ENCODE measurements around the gene BLOC1S2.

The BLOC1S2 gene

DNA sequence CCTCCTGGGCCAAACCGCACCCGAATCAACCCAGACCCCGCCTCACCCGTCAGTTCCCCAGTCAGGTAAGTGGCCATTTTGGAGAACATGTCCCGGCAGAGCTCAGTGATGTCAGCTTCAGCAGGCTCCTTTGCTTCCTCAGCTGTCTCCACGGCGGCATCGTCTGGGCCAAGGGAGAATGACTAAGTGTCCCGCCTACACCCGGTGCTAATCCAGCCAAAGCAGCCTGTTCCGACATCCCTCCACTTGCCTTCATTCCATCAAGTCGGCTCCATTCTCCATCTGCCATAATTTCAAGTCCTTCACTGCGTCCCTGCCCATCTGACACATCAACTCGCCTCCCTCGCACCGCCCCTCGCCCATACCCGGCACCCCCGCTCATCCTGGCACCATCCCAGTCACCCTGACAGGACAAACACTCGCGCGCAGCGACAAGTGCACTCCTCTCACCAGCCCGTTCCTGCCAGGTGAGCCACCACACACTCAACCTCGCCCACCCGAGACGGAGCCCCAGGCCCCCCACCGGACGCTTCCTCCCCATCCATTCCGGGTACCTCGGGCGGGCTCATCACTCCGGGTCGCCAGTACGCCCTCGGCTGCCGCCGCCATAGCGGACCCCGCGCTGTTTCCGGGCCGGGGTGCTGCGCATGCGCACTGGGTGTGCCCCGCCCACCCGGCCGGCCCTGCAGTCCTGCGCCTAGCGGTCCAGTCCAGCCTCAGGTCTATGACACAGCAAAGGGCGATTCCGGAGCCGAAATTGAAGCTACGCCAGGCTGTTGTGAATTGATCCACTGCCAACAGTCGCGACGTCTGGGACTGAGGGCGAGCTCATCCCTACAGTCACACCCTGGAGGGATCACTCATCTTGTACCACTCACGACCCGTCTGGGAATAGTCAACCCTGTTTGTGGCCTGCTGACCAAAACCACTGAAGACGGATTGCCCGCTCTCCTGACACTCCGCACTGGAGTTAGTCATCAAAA, at the start of gene BLOC1S2:
Gene BLOC1S2 (minus strand): TSS at position 630 of the 983 bp plus-strand sequence. CDS start 21 bp downstream, at position 609.
- H3K36me3 Mint-ChIP-seq (ENCODE audit: low read depth) = peaks cover 24% of the 10 kb centered on the region
- peaks cover 42% of the 10 kb centered on the region for H3K4me1 Mint-ChIP-seq (ENCODE audit: low read depth)
- peak within 1 kb of the TSS; percentile 96 for H3K27ac Mint-ChIP-seq
- intact Hi-C loops (cut with micrococcal nuclease) = no loop called here
- no peaks in the 10 kb centered on the region for H3K9me3 Mint-ChIP-seq
- H3K27me3 Mint-ChIP-seq = no peaks in the 10 kb centered on the region
- H3K4me3 Mint-ChIP-seq = peak within 1 kb of the TSS; percentile 92

DNA sequence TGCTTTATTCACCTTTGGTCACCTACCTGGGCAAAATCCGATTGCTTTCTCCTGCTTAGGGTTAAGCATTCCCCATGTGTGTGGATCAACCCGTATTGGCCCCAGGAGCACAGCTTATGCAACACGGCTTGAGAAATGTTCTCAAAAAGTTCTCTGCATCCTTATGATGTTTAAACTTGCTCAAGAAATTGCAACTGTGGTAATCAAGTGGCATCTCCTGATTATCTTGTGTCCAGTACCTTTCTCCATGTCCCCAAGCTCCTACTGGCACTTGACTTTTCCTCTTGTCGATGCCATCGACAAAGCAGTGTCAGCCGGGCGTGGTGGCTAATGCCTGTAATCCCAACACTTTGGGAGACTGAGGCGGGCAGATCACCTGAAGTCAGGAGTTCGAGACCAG, 48.3 kb upstream of the BLOC1S2 start:
- H3K9me3 Mint-ChIP-seq = no peaks in the 10 kb centered on the region
- H3K4me1 Mint-ChIP-seq (ENCODE audit: low read depth) = peaks cover 23% of the 10 kb centered on the region
- H3K36me3 Mint-ChIP-seq (ENCODE audit: low read depth) = no peaks in the 10 kb centered on the region
- H3K4me3 Mint-ChIP-seq = no peak overlapping the region
- no peak overlapping the region for H3K27ac Mint-ChIP-seq
- peaks cover 30% of the 10 kb centered on the region for H3K27me3 Mint-ChIP-seq
- intact Hi-C loops (cut with micrococcal nuclease) = loop anchor here (5.0 kb wide), 1 partner anchor 38 kb away; no protein-coding TSS in a partner anchor

DNA sequence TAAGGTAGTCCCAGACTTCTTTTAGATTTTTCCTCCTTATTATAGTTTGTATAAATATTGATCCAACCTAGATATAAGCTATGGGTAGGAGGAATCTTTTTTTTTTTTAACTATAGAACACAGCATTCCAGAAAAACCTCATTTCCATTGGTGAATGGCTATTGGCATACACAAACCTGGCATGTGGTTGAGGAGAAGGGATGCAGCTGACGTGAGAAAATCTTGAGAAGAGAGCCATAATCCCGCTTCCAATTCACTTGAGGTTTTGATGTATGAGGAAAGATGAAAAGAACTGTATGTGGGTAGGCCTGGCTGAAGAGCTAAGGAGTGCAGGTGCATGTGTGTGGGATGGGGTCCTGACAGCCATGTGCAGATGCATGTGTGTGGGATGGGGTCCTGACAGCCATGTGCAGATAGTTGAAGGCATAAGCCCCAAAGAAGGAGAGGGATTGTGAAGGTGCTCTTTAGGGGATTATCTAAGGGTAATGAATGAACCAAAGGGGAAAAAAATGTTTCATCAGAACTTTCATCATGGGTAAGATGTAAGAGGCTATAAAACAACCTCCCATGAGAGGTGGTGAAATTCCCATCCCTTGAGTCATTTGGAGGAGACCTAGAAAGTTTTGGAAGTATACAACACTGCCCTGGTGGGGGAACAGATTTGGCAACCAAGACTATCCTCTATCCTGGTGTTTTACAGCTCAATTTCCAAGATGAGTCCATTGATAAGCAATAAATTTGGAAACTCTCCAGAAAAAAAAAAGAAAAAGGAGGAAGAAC, 47.4 kb upstream of the BLOC1S2 start:
- Mint-ChIP-seq H3K4me3 (no peak overlapping the region), H3K36me3 (ENCODE audit: low read depth) (no peaks in the 10 kb centered on the region), H3K9me3 (no peaks in the 10 kb centered on the region), H3K27me3 (peaks cover 30% of the 10 kb centered on the region), H3K27ac (no peak overlapping the region), H3K4me1 (ENCODE audit: low read depth) (peaks cover 14% of the 10 kb centered on the region)
- intact Hi-C loops (cut with micrococcal nuclease) = no loop called here

DNA sequence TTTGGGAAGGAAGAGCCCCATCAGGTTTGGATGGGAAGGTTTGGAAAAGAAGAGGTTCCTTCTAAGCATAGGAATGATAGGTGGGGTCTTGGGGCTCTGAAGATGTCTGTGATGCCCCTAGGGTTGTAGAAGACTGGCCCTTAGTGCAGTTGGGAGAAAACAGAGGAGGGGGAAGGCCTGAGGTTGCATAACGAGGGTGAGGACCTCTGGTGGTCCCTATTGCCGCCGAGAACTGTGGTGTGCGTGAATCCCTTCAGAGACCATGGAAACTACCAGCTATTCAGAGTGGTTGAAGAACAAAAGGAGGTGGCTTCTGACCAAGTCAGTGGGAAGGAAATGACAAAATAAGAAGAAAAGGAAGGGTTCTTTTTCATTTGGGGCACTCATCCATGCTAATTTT, 46.6 kb upstream of the BLOC1S2 start:
- Mint-ChIP-seq H3K36me3 (ENCODE audit: low read depth) (no peaks in the 10 kb centered on the region), H3K27me3 (peaks cover 30% of the 10 kb centered on the region), H3K4me1 (ENCODE audit: low read depth) (peaks cover 6% of the 10 kb centered on the region), H3K4me3 (no peak overlapping the region), H3K27ac (no peak overlapping the region), H3K9me3 (no peaks in the 10 kb centered on the region)
- intact Hi-C loops (cut with micrococcal nuclease) = no loop called here

DNA sequence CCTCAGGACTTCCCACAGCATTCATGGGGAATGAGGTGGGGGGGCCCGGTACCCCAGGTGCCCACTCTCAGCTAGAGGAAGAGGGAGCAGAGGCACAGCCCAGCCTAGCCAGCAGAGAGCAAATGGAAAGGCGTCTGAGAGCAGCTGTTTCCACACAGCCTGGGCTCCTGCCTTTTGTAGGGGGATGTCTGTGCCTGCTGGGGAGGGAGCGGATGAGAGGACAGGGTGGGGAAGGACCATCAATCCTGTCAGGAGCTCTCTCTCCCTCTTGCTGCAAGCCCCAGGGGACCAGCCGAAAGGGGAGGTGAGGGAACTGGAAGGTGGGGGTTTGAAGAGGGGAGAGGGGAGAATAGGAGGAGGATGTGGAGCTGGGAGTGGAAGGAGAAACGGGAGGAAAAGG, 43.6 kb upstream of the BLOC1S2 start, which contains the start of gene PKD2L1:
Gene PKD2L1 (minus strand): TSS at position 150 of the 400 bp plus-strand sequence. CDS start 125 bp downstream, at position 25.
- H3K27me3 Mint-ChIP-seq = peaks cover 27% of the 10 kb centered on the region
- no peaks in the 10 kb centered on the region for H3K36me3 Mint-ChIP-seq (ENCODE audit: low read depth)
- H3K9me3 Mint-ChIP-seq = no peaks in the 10 kb centered on the region
- no peak within 1 kb of the TSS for H3K4me3 Mint-ChIP-seq
- no peak within 1 kb of the TSS for H3K27ac Mint-ChIP-seq
- intact Hi-C loops (cut with micrococcal nuclease) = no loop called here
- peaks cover 21% of the 10 kb centered on the region for H3K4me1 Mint-ChIP-seq (ENCODE audit: low read depth)

DNA sequence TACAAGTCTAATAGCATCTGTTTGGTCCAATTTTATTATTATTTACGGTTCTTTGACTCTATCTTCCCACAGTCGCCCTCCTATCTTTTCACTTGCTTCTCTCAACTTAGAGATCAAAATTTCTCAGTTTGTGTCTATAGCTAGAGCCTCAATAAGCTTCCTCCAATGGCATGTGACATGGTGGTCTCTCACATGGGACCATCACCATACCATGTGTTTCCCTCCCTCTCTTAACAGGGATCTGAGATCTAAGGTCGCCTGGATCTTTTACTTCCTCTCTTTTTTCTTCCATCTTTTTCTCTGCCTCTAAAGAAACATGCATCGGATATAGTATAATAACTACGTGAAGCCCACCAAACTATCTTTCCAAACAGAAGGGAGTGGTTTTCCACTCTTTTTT, 41.7 kb upstream of the BLOC1S2 start:
- H3K4me1 Mint-ChIP-seq (ENCODE audit: low read depth) = peaks cover 21% of the 10 kb centered on the region
- H3K27ac Mint-ChIP-seq = no peak overlapping the region
- H3K36me3 Mint-ChIP-seq (ENCODE audit: low read depth) = no peaks in the 10 kb centered on the region
- no peaks in the 10 kb centered on the region for H3K9me3 Mint-ChIP-seq
- peaks cover 16% of the 10 kb centered on the region for H3K27me3 Mint-ChIP-seq
- H3K4me3 Mint-ChIP-seq = no peak overlapping the region
- intact Hi-C loops (cut with micrococcal nuclease) = no loop called here

DNA sequence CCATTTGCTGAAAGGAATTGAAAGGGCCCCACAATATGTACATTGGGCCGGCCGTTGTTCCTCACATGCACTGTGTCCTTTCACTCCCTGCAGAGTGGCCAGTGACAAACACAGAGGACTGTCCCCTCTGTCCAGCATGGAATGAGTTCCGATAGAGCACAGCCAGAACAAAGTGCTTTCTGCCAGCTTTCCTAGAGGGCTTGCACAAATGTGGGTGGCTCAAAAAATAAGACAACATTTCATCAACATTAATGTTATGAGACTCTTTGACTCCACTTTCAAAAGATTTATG, 41.2 kb upstream of the BLOC1S2 start:
- Mint-ChIP-seq H3K27ac (no peak overlapping the region), H3K9me3 (no peaks in the 10 kb centered on the region), H3K4me3 (no peak overlapping the region), H3K27me3 (peaks cover 11% of the 10 kb centered on the region), H3K36me3 (ENCODE audit: low read depth) (no peaks in the 10 kb centered on the region), H3K4me1 (ENCODE audit: low read depth) (peaks cover 15% of the 10 kb centered on the region)
- intact Hi-C loops (cut with micrococcal nuclease) = no loop called here

DNA sequence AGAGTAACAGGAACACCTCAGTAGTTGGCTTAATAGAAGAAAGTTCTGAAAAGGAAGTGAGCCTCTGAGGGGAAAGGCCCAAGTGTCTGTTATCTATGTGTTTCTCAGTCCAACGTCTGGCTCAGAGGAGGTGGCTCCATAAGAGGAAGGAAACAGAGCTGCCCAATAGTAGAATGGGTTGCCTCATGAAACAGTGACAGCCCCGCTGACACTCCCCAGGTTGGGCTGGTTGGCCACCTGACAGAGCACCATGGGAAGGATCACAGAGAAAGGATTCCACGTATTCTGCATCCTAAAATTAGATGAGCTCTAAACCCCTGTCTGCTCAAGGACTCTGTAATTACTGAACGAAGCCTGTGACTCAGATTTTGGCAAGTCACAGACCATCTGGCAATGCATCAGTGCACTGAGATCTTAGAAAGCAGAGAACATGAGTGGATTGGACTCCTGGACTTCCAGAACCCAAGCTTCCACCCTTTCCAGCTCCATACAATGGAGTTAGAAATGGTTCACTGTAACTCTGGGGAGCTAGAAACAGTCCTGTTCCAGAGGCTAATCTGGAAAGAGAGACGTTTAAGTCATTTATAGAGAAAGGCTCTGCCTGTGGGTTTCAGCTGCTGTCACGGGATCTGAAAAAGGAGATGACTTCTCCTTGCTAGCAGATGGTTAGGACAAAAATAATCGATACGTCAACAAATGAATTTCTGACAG, 40.7 kb upstream of the BLOC1S2 start:
- peaks cover 11% of the 10 kb centered on the region for H3K27me3 Mint-ChIP-seq
- H3K27ac Mint-ChIP-seq = no peak overlapping the region
- H3K4me3 Mint-ChIP-seq = no peak overlapping the region
- H3K4me1 Mint-ChIP-seq (ENCODE audit: low read depth) = peaks cover 15% of the 10 kb centered on the region
- intact Hi-C loops (cut with micrococcal nuclease) = no loop called here
- H3K36me3 Mint-ChIP-seq (ENCODE audit: low read depth) = no peaks in the 10 kb centered on the region
- no peaks in the 10 kb centered on the region for H3K9me3 Mint-ChIP-seq

DNA sequence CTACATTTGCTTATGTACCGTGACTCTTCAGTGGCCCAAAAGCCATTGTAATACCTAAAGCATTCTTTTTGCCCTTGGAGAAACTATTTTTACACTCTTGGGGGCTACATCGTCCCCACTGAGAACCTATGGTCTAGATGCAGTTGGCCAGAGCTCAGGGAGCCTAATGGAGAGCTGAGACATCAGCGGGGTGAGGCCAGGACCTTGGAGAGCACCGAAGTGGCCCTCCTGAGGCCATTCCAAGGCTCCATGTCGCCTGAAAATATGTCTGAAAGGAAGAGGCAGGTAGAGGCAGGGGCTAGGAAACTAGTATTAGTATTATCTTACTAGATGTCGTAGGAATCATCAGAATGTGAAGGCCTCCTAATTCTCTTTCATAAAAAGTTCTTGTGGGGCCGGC, 38.7 kb upstream of the BLOC1S2 start:
- Mint-ChIP-seq H3K9me3 (no peaks in the 10 kb centered on the region), H3K27me3 (peaks cover 8% of the 10 kb centered on the region), H3K4me3 (no peak overlapping the region), H3K27ac (no peak overlapping the region), H3K36me3 (ENCODE audit: low read depth) (no peaks in the 10 kb centered on the region), H3K4me1 (ENCODE audit: low read depth) (peaks cover 15% of the 10 kb centered on the region)
- intact Hi-C loops (cut with micrococcal nuclease) = no loop called here

DNA sequence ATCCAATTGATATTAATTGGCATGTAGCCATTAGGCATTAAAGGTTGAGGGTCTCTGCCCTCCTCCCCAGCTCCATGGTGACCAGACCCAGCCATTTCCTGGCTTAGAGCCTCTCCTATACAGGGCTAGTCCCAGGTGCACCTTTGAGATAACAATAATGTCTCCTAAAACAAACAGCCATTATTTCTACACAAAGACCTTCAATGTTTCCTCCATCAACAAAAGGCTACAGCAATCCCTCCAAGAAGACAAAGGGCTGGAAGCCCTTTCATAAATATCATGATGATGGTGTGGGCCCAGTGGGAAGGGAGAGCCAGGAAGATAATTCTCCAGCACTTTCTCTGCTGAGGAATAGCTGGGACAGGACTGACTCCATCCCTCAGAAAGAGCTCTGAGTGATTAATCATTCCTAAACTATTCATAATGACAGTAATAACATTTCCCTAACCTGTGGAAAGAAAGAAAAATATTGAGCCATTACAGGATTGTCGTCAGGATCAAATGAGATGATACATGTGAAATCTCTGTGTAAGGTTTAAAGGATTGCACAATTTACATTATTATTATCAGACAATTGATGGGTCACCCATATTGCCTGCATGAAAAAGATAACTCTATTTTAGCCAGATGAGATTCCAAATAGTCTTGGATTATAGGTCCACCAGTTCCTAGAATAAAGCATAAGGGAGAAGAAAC, 33.4 kb upstream of the BLOC1S2 start:
- Mint-ChIP-seq H3K4me1 (ENCODE audit: low read depth) (no peaks in the 10 kb centered on the region), H3K4me3 (no peak overlapping the region), H3K36me3 (ENCODE audit: low read depth) (no peaks in the 10 kb centered on the region), H3K27ac (no peak overlapping the region), H3K27me3 (peaks cover 30% of the 10 kb centered on the region), H3K9me3 (no peaks in the 10 kb centered on the region)
- intact Hi-C loops (cut with micrococcal nuclease) = no loop called here

DNA sequence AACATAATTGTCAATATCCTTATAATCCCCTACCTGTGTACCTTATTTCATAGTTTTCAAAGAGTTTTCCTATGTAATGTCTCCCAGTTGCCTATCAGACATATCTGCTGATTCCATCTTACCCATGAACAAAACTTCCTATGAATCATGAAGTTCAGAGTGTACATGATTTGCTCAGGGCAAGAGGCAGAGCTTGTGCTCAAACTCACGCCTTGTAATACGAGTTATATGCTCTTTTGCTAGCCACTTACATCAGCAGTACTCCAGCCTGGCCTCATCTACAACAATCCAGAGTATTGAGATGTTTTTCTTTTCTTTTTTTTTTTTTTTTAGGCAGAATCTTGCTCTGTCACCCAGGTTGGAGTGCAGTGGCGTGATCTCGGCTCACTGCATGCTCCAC, 31.7 kb upstream of the BLOC1S2 start:
- Mint-ChIP-seq H3K27me3 (peaks cover 36% of the 10 kb centered on the region), H3K9me3 (no peaks in the 10 kb centered on the region), H3K36me3 (ENCODE audit: low read depth) (no peaks in the 10 kb centered on the region), H3K27ac (no peak overlapping the region), H3K4me1 (ENCODE audit: low read depth) (peaks cover 6% of the 10 kb centered on the region), H3K4me3 (no peak overlapping the region)
- intact Hi-C loops (cut with micrococcal nuclease) = no loop called here

DNA sequence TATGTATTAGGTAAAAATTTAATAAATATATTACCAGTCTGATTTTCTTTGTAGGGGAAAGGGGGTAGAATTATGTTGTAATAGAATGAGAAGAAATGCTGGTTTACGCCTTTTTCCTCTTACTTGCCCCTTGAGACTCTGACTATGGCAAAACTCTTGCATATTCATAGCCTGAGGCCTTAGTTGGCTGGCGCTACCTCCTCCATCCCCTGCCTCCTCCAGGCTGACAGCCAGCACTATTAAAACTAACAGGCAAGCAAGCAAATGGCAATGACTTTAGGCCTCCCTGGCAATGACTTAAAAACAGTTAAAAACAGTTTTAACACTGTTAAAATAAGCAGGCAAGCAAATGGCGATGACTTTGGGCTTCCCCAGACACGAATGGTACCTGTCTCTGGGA, 29.1 kb upstream of the BLOC1S2 start:
- H3K4me3 Mint-ChIP-seq = no peak overlapping the region
- H3K4me1 Mint-ChIP-seq (ENCODE audit: low read depth) = peaks cover 6% of the 10 kb centered on the region
- intact Hi-C loops (cut with micrococcal nuclease) = no loop called here
- no peaks in the 10 kb centered on the region for H3K36me3 Mint-ChIP-seq (ENCODE audit: low read depth)
- H3K9me3 Mint-ChIP-seq = no peaks in the 10 kb centered on the region
- H3K27ac Mint-ChIP-seq = no peak overlapping the region
- peaks cover 49% of the 10 kb centered on the region for H3K27me3 Mint-ChIP-seq

DNA sequence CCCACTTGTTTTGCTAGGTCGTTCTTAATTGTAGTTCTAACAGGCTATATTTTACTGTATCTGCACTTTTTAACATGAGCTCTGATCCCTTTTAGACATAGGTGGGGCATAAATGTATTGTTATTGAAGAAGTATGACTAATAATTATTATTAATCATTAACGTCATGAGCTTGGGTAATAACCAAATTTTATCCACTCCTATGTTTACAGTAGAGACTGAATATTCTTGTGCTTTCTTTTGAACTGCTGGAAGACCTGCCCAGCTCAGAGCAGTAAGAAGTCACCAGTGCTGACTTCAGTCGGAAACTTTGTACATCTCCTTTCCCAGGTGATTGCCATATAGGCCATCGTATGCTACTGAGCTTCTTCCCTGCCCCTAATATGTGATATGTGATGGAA, 24.8 kb upstream of the BLOC1S2 start:
- no peak overlapping the region for H3K4me3 Mint-ChIP-seq
- intact Hi-C loops (cut with micrococcal nuclease) = no loop called here
- H3K9me3 Mint-ChIP-seq = no peaks in the 10 kb centered on the region
- no peak overlapping the region for H3K27ac Mint-ChIP-seq
- H3K36me3 Mint-ChIP-seq (ENCODE audit: low read depth) = no peaks in the 10 kb centered on the region
- H3K4me1 Mint-ChIP-seq (ENCODE audit: low read depth) = peaks cover 6% of the 10 kb centered on the region
- peaks cover 46% of the 10 kb centered on the region for H3K27me3 Mint-ChIP-seq
